Keratinocyte (primary cell): Measurements from ENCODE around the gene ALG13. TPM values are rescaled to one million over a fixed set of nuclear protein-coding genes. Genes with fewer than 3 reads are reported as not detected.
A peak's percentile ranks its signal among the peaks of the same experiment; 100 is the strongest.

Source experiments
- DNase-seq: peaks from one replicate; pipeline ENCODE4 v3.0.0-alpha.2; 2011; ENCODE audit warnings: low read depth, missing footprints, low spot score
- FAIRE-seq: peaks from 2 replicates; lab custom pipeline; 2011; peaks lifted over from hg19 to GRCh38; lab: Jason Lieb, UNC
- H2AFZ ChIP-seq: 2 replicates; pipeline ENCODE4 v1.6.0; 2012; ENCODE audit warnings: low read length, control low read depth, inconsistent platforms; ENCODE audit not compliant: control insufficient read depth
- H3K27ac ChIP-seq: 2 replicates; pipeline ENCODE4 v1.5.1; 2011; ENCODE audit warnings: low read length; ENCODE audit not compliant: control insufficient read depth, insufficient read depth
- H3K27me3 ChIP-seq: 3 replicates; pipeline ENCODE4 v1.6.0; 2011; ENCODE audit warnings: low read length; ENCODE audit not compliant: control insufficient read depth, insufficient read depth; ENCODE audit errors: extremely low read depth
- H3K36me3 ChIP-seq, 2 experiments: 2 replicates in 1 of 2; 3 replicates in 1 of 2; pipeline ENCODE4 v1.5.1; 2011; ENCODE audit warnings: low read length in 2 of 2, mild to moderate bottlenecking in 1 of 2; ENCODE audit not compliant: control insufficient read depth in 2 of 2, insufficient read depth in 2 of 2; ENCODE audit errors: extremely low read depth in 1 of 2
- H3K4me1 ChIP-seq: 3 replicates; pipeline ENCODE4 v1.5.1; 2011; ENCODE audit warnings: low read length; ENCODE audit not compliant: control insufficient read depth, insufficient read depth; ENCODE audit errors: extremely low read depth
- H3K4me2 ChIP-seq: 3 replicates; pipeline ENCODE4 v1.6.0; 2011; ENCODE audit warnings: low read depth, low read length; ENCODE audit not compliant: control insufficient read depth, insufficient read depth; ENCODE audit errors: extremely low read depth
- H3K4me3 ChIP-seq, 3 experiments: fragments of 200-600 bp in 1 of 3; sonication (generic) in 1 of 3; 2 replicates in 2 of 3; 3 replicates in 1 of 3; pipeline ENCODE4 v1.5.1; 2011 to 2016; ENCODE audit warnings: low read length in 3 of 3, mild to moderate bottlenecking in 3 of 3, control low read depth in 2 of 3, inconsistent platforms in 1 of 3, low read depth in 1 of 3, mixed read lengths in 1 of 3, mixed run types in 1 of 3, moderate library complexity in 1 of 3; ENCODE audit not compliant: control insufficient read depth in 2 of 3, insufficient read depth in 2 of 3; ENCODE audit errors: extremely low read depth in 1 of 3
- H3K79me2 ChIP-seq: 2 replicates; pipeline ENCODE4 v1.6.0; 2012; ENCODE audit warnings: low read length; ENCODE audit not compliant: control insufficient read depth, insufficient read depth
- H3K9ac ChIP-seq: 3 replicates; pipeline ENCODE4 v1.6.0; 2011; ENCODE audit warnings: low read length; ENCODE audit not compliant: control insufficient read depth, insufficient read depth; ENCODE audit errors: extremely low read depth
- H3K9me1 ChIP-seq: 3 replicates; pipeline ENCODE4 v1.6.0; 2011; ENCODE audit warnings: low read length; ENCODE audit not compliant: control insufficient read depth, insufficient read depth; ENCODE audit errors: extremely low read depth
- H3K9me3 ChIP-seq: 2 replicates; pipeline ENCODE4 v1.5.1; 2012; ENCODE audit warnings: low read depth, low read length; ENCODE audit not compliant: control insufficient read depth
- H4K20me1 ChIP-seq: 3 replicates; pipeline ENCODE4 v1.6.0; 2011; ENCODE audit warnings: low read length; ENCODE audit not compliant: control insufficient read depth, insufficient read depth; ENCODE audit errors: extremely low read depth
- CTCF ChIP-seq, 3 experiments: IDR thresholded peaks in 1 of 3; conservative IDR thresholded peaks in 1 of 3; optimal IDR thresholded peaks in 1 of 3; 2 replicates in 2 of 3; 3 replicates in 1 of 3; pipeline versions ENCODE3 to v1.5.1; 2011; ENCODE audit warnings: low read length in 3 of 3, mild to moderate bottlenecking in 3 of 3, moderate library complexity in 2 of 3, control low read depth in 1 of 3, inconsistent platforms in 1 of 3; ENCODE audit not compliant: insufficient read depth in 2 of 3; ENCODE audit errors: extremely low read depth in 1 of 3
- EZH2 ChIP-seq: IDR thresholded peaks from one replicate; pipeline ENCODE4 v1.6.1; 2012; ENCODE audit warnings: inconsistent platforms, mild to moderate bottlenecking, low read length, moderate library complexity
- dilution Hi-C: fragments of 300-500 bp; cut with MboI; formaldehyde crosslinking; loops from one replicate; pipeline ENCODE4 v1.7.0; 2020; ENCODE audit warnings: low sequenced_read_pairs; ENCODE audit not compliant: extremely low pct_ligation_motif_present
- polyA plus RNA-seq, 5 experiments: library from polyadenylated mRNA; depleted of rRNA in 3 of 5; stranded (reverse) in 3 of 5; stranded (forward) in 1 of 5; unstranded in 1 of 5; fragments of >200 nt; gene quantifications; 1 replicate in 1 of 5; 2 replicates in 3 of 5; 3 replicates in 1 of 5; pipeline versions ENCODE4 v1.2.1 to v1.2.3, GENCODE V29; 2011 to 2012; ENCODE audit warnings: missing spikeins in 2 of 5, low read depth in 1 of 5, low replicate concordance in 1 of 5

The ALG13 gene
- polyA plus RNA-seq, 1 donor (not counting 4 experiments of a cell fraction or from before 2014, with no cell fraction given): 50.8 TPM

- Histone ChIP-seq H3K4me3 (no peak overlapping the region), H3K27me3 (no peaks in the 10 kb centered on the region), H3K27ac (no peak overlapping the region), H3K36me3 (no peaks in the 10 kb centered on the region), H3K4me1 (no peaks in the 10 kb centered on the region), H3K4me2 (no peak overlapping the region), H4K20me1 (no peaks in the 10 kb centered on the region), H3K9me1 (no peaks in the 10 kb centered on the region), H3K79me2 (no peaks in the 10 kb centered on the region), H2AFZ (no peak overlapping the region), H3K9me3 (no peaks in the 10 kb centered on the region), H3K9ac (no peak overlapping the region)
- dilution Hi-C loops: no loop called here
- TF ChIP-seq CTCF (optimal IDR thresholded peaks at IDR 0.05 in 1 of 3, IDR thresholded peaks at IDR 0.05 in 1 of 3, conservative IDR thresholded peaks at IDR 0.05 in 1 of 3; ENCODE audit: extremely low read depth in 1 of 3, insufficient read depth in 2 of 3, low read length in 3 of 3): no peak
- FAIRE-seq (no peak), DNase-seq (no peak)
These were observed 75.5 kb downstream of the ALG13 start for GRCh38 chrX:111756486-111756885.

GRCh38 chrX:111759686-111760085 is 78.7 kb downstream of the ALG13 start:
- H3K4me1 ChIP-seq: no peaks in the 10 kb centered on the region
- H3K79me2 ChIP-seq: no peaks in the 10 kb centered on the region
- DNase-seq: no peak
- no peaks in the 10 kb centered on the region for H3K9me1 ChIP-seq
- H3K4me2 ChIP-seq: no peak overlapping the region
- no peak overlapping the region for H2AFZ ChIP-seq
- no peaks in the 10 kb centered on the region for H4K20me1 ChIP-seq
- no peak overlapping the region for H3K9ac ChIP-seq
- dilution Hi-C loops: no loop called here
- H3K9me3 ChIP-seq: no peaks in the 10 kb centered on the region
- no peak overlapping the region for H3K4me3 ChIP-seq
- TF ChIP-seq EZH2 (no peak), CTCF (optimal IDR thresholded peaks at IDR 0.05 in 1 of 3, IDR thresholded peaks at IDR 0.05 in 1 of 3, conservative IDR thresholded peaks at IDR 0.05 in 1 of 3; ENCODE audit: extremely low read depth in 1 of 3, insufficient read depth in 2 of 3, low read length in 3 of 3) (no peak)
- peaks cover 3% of the 10 kb centered on the region for H3K27me3 ChIP-seq
- no peaks in the 10 kb centered on the region for H3K36me3 ChIP-seq
- no peak overlapping the region for H3K27ac ChIP-seq
- FAIRE-seq: peak; percentile 32
